ENCODE data around the gene TMC3. TPM values are rescaled to one million over a fixed set of nuclear protein-coding genes. Genes with fewer than 3 reads are reported as not detected.
A peak's percentile ranks its signal among the peaks of the same experiment; 100 is the strongest.

TMC3 gene
- total and polyA plus RNA-seq, 10 of the 15 experiments (the other 5 are each of a cell fraction or from before 2014, with no cell fraction given), result 0.03 to 0.04 (median 0.04) TPM; not detected in 7

DNA sequence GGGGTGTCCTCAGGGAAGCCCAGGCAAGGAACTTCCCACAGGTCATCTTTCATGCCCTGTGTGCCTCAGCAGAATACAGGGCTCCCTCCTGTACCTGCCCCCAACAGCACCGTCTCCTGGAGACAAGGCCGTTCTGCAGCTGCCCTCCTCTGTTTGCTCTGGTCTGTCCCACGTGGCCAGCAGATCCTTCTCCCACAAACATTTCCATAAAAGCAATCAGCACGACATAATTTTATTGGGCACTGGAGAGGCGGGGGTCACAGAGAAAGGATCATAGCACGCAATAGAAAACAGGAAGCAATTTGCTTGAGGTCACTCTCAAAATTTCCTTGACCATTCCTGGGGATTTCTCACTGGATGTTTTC, 79.5 kb downstream of the TMC3 start (continued):
- no peak for TF ChIP-seq MEF2B (IDR thresholded peaks at IDR 0.05; ENCODE audit: partially characterized antibody, poor library complexity, severe bottlenecking)
- no peak for TF ChIP-seq MTA3 (IDR thresholded peaks at IDR 0.05; ENCODE audit: borderline replicate concordance, low read length)
- TF ChIP-seq, protein P1, sequence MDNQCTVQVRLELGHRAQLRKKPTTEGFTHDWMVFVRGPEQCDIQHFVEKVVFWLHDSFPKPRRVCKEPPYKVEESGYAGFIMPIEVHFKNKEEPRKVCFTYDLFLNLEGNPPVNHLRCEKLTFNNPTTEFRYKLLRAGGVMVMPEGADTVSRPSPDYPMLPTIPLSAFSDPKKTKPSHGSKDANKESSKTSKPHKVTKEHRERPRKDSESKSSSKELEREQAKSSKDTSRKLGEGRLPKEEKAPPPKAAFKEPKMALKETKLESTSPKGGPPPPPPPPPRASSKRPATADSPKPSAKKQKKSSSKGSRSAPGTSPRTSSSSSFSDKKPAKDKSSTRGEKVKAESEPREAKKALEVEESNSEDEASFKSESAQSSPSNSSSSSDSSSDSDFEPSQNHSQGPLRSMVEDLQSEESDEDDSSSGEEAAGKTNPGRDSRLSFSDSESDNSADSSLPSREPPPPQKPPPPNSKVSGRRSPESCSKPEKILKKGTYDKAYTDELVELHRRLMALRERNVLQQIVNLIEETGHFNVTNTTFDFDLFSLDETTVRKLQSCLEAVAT (IDR thresholded peaks at IDR 0.05), result peak; percentile 42; the same call in 1 of the 2 replicates
- TF ChIP-seq POU2F2 (IDR thresholded peaks at IDR 0.05; ENCODE audit: borderline replicate concordance, low read depth, low read length), result 0 out of 3 replicates have a peak, but pooled peaks have one; percentile 55
- TF ChIP-seq TCF12 (IDR thresholded peaks at IDR 0.05; ENCODE audit: low read depth, low read length), result 0 out of 2 replicates have a peak, but pooled peaks have one; percentile 20
- peak; percentile 55 for TF ChIP-seq LARP7 (IDR thresholded peaks at IDR 0.05)
- no peak for TF ChIP-seq CEBPB (IDR thresholded peaks at IDR 0.05; ENCODE audit: borderline replicate concordance in 1 of 2, low read depth in 2 of 2, low read length in 2 of 2)
- TF ChIP-seq, protein P2, sequence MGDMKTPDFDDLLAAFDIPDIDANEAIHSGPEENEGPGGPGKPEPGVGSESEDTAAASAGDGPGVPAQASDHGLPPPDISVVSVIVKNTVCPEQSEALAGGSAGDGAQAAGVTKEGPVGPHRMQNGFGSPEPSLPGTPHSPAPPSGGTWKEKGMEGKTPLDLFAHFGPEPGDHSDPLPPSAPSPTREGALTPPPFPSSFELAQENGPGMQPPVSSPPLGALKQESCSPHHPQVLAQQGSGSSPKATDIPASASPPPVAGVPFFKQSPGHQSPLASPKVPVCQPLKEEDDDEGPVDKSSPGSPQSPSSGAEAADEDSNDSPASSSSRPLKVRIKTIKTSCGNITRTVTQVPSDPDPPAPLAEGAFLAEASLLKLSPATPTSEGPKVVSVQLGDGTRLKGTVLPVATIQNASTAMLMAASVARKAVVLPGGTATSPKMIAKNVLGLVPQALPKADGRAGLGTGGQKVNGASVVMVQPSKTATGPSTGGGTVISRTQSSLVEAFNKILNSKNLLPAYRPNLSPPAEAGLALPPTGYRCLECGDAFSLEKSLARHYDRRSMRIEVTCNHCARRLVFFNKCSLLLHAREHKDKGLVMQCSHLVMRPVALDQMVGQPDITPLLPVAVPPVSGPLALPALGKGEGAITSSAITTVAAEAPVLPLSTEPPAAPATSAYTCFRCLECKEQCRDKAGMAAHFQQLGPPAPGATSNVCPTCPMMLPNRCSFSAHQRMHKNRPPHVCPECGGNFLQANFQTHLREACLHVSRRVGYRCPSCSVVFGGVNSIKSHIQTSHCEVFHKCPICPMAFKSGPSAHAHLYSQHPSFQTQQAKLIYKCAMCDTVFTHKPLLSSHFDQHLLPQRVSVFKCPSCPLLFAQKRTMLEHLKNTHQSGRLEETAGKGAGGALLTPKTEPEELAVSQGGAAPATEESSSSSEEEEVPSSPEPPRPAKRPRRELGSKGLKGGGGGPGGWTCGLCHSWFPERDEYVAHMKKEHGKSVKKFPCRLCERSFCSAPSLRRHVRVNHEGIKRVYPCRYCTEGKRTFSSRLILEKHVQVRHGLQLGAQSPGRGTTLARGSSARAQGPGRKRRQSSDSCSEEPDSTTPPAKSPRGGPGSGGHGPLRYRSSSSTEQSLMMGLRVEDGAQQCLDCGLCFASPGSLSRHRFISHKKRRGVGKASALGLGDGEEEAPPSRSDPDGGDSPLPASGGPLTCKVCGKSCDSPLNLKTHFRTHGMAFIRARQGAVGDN (IDR thresholded peaks at IDR 0.05), result peak; percentile 68
- TF ChIP-seq DPF2 (IDR thresholded peaks at IDR 0.05), result no peak; the same call in 1 of the 2 replicates
- TF ChIP-seq BACH1 (IDR thresholded peaks at IDR 0.05; ENCODE audit: borderline replicate concordance), result no peak
- peak; percentile 41 for TF ChIP-seq RAD21 (IDR thresholded peaks at IDR 0.05; ENCODE audit: insufficient read depth, low read depth, low read length)
- TF ChIP-seq MEF2A (IDR thresholded peaks at IDR 0.05; ENCODE audit: insufficient read depth, low read depth, low read length), result 0 out of 2 replicates have a peak, but pooled peaks have one; percentile 11
